Measurements from ENCODE around the gene QRICH2.
"Not testable (repeated sequence)": the region's sequence is repeated elsewhere in the genome, so short reads cannot be mapped to it uniquely, and the experiment has no call there.

Gene QRICH2

GRCh38 chr17:76274112-76274956 lies 33.7 kb downstream of the QRICH2 start:
- H3K9me3 ChIP-seq (ENCODE audit: control insufficient read depth, low read length) = no peaks in the 10 kb centered on the region
- peaks cover 40% of the 10 kb centered on the region for H3K4me1 ChIP-seq (ENCODE audit: control insufficient read depth, insufficient read depth, low read length)
- H3K9ac ChIP-seq (ENCODE audit: low read length) = no peak overlapping the region
- H3K27me3 ChIP-seq (ENCODE audit: control insufficient read depth, insufficient read depth, low read length) = no peaks in the 10 kb centered on the region
- no peak overlapping the region for H3K4me3 ChIP-seq (ENCODE audit: low read length)
- H3K36me3 ChIP-seq (ENCODE audit: control insufficient read depth, insufficient read depth, low read length) = no peaks in the 10 kb centered on the region

GRCh38 chr17:76273445-76274111 lies 34.5 kb downstream of the QRICH2 start:
- H3K9me3 ChIP-seq (ENCODE audit: control insufficient read depth, low read length) = no peaks in the 10 kb centered on the region
- H3K9ac ChIP-seq (ENCODE audit: low read length) = no peak overlapping the region
- H3K27me3 ChIP-seq (ENCODE audit: control insufficient read depth, insufficient read depth, low read length) = no peaks in the 10 kb centered on the region
- H3K4me1 ChIP-seq (ENCODE audit: control insufficient read depth, insufficient read depth, low read length) = peaks cover 43% of the 10 kb centered on the region
- H3K36me3 ChIP-seq (ENCODE audit: control insufficient read depth, insufficient read depth, low read length) = no peaks in the 10 kb centered on the region
- no peak overlapping the region for H3K4me3 ChIP-seq (ENCODE audit: low read length)

GRCh38 chr17:76272541-76273444 lies 35.3 kb downstream of the QRICH2 start:
- Histone ChIP-seq H3K27me3 (ENCODE audit: control insufficient read depth, insufficient read depth, low read length) (no peaks in the 10 kb centered on the region), H3K4me1 (ENCODE audit: control insufficient read depth, insufficient read depth, low read length) (peaks cover 51% of the 10 kb centered on the region), H3K9me3 (ENCODE audit: control insufficient read depth, low read length) (no peaks in the 10 kb centered on the region), H3K36me3 (ENCODE audit: control insufficient read depth, insufficient read depth, low read length) (peaks cover 6% of the 10 kb centered on the region), H3K4me3 (ENCODE audit: low read length) (peak overlapping the region; percentile 41), H3K9ac (ENCODE audit: low read length) (peak overlapping the region; percentile 89)

- H3K9me3 ChIP-seq (ENCODE audit: control insufficient read depth, low read length) = no peaks in the 10 kb centered on the region
- peak overlapping the region; percentile 89 for H3K9ac ChIP-seq (ENCODE audit: low read length)
- no peaks in the 10 kb centered on the region for H3K27me3 ChIP-seq (ENCODE audit: control insufficient read depth, insufficient read depth, low read length)
- peak overlapping the region; percentile 41 for H3K4me3 ChIP-seq (ENCODE audit: low read length)
- H3K36me3 ChIP-seq (ENCODE audit: control insufficient read depth, insufficient read depth, low read length) = peaks cover 6% of the 10 kb centered on the region
- peaks cover 60% of the 10 kb centered on the region for H3K4me1 ChIP-seq (ENCODE audit: control insufficient read depth, insufficient read depth, low read length)
Measured at GRCh38 chr17:76271669-76272540, 36.2 kb downstream of the QRICH2 start.

- Histone ChIP-seq H3K36me3 (ENCODE audit: control insufficient read depth, insufficient read depth, low read length) (peaks cover 6% of the 10 kb centered on the region), H3K4me1 (ENCODE audit: control insufficient read depth, insufficient read depth, low read length) (peaks cover 65% of the 10 kb centered on the region), H3K4me3 (ENCODE audit: low read length) (peak overlapping the region; percentile 41), H3K27me3 (ENCODE audit: control insufficient read depth, insufficient read depth, low read length) (no peaks in the 10 kb centered on the region), H3K9me3 (ENCODE audit: control insufficient read depth, low read length) (no peaks in the 10 kb centered on the region), H3K9ac (ENCODE audit: low read length) (peak overlapping the region; percentile 89)
Measured at GRCh38 chr17:76270770-76271668, 37.1 kb downstream of the QRICH2 start.

- peaks cover 6% of the 10 kb centered on the region for H3K36me3 ChIP-seq (ENCODE audit: control insufficient read depth, insufficient read depth, low read length)
- H3K4me1 ChIP-seq (ENCODE audit: control insufficient read depth, insufficient read depth, low read length) = peaks cover 65% of the 10 kb centered on the region
- H3K27me3 ChIP-seq (ENCODE audit: control insufficient read depth, insufficient read depth, low read length) = no peaks in the 10 kb centered on the region
- H3K9me3 ChIP-seq (ENCODE audit: control insufficient read depth, low read length) = no peaks in the 10 kb centered on the region
- no peak overlapping the region for H3K4me3 ChIP-seq (ENCODE audit: low read length)
- H3K9ac ChIP-seq (ENCODE audit: low read length) = no peak overlapping the region
Measured at GRCh38 chr17:76270127-76270592, 37.9 kb downstream of the QRICH2 start.

GRCh38 chr17:76268991-76269981 lies 38.8 kb downstream of the QRICH2 start:
- Histone ChIP-seq H3K9ac (ENCODE audit: low read length) (peak overlapping the region; percentile 17), H3K36me3 (ENCODE audit: control insufficient read depth, insufficient read depth, low read length) (peaks cover 6% of the 10 kb centered on the region), H3K4me1 (ENCODE audit: control insufficient read depth, insufficient read depth, low read length) (peaks cover 67% of the 10 kb centered on the region), H3K4me3 (ENCODE audit: low read length) (no peak overlapping the region), H3K27me3 (ENCODE audit: control insufficient read depth, insufficient read depth, low read length) (no peaks in the 10 kb centered on the region), H3K9me3 (ENCODE audit: control insufficient read depth, low read length) (no peaks in the 10 kb centered on the region)

GRCh38 chr17:76268015-76268749 lies 39.9 kb downstream of the QRICH2 start:
- H3K4me1 ChIP-seq (ENCODE audit: control insufficient read depth, insufficient read depth, low read length) = peaks cover 72% of the 10 kb centered on the region
- H3K4me3 ChIP-seq (ENCODE audit: low read length) = no peak overlapping the region
- no peaks in the 10 kb centered on the region for H3K9me3 ChIP-seq (ENCODE audit: control insufficient read depth, low read length)
- no peaks in the 10 kb centered on the region for H3K27me3 ChIP-seq (ENCODE audit: control insufficient read depth, insufficient read depth, low read length)
- peak overlapping the region; percentile 51 for H3K9ac ChIP-seq (ENCODE audit: low read length)
- peaks cover 6% of the 10 kb centered on the region for H3K36me3 ChIP-seq (ENCODE audit: control insufficient read depth, insufficient read depth, low read length)

GRCh38 chr17:76267581-76268001 lies 40.5 kb downstream of the QRICH2 start:
- not testable (repeated sequence) for H3K36me3 ChIP-seq (ENCODE audit: control insufficient read depth, insufficient read depth, low read length); H3K4me3 ChIP-seq (ENCODE audit: low read length); H3K27me3 ChIP-seq (ENCODE audit: control insufficient read depth, insufficient read depth, low read length); H3K9me3 ChIP-seq (ENCODE audit: control insufficient read depth, low read length)
- Histone ChIP-seq H3K4me1 (ENCODE audit: control insufficient read depth, insufficient read depth, low read length) (peaks cover 72% of the 10 kb centered on the region), H3K9ac (ENCODE audit: low read length) (peak overlapping the region; percentile 51)
